Peyer's patch (tissue), 4 donors: ENCODE results near the gene AGBL4.

Source experiments
- POLR2A ChIP-seq, 2 donors: fragments of 450-650 bp; IDR thresholded peaks; one replicate each; pipeline ENCODE4 v1.5.1; 2017; ENCODE audit warnings: antibody characterized with exemption in 2 of 2, mild to moderate bottlenecking in 2 of 2, moderate library complexity in 2 of 2
- TF ChIP-seq, protein P1 (sequence below), 6 experiments: fragments of 450-650 bp in 4 of 6; fragments of 200-600 bp in 2 of 6; sonication (generic) in 1 of 6; IDR thresholded peaks; one replicate each; pipeline ENCODE4 v1.5.1; 2017 to 2019; ENCODE audit warnings: antibody characterized with exemption in 6 of 6, mild to moderate bottlenecking in 3 of 6, moderate library complexity in 1 of 6

DNA sequence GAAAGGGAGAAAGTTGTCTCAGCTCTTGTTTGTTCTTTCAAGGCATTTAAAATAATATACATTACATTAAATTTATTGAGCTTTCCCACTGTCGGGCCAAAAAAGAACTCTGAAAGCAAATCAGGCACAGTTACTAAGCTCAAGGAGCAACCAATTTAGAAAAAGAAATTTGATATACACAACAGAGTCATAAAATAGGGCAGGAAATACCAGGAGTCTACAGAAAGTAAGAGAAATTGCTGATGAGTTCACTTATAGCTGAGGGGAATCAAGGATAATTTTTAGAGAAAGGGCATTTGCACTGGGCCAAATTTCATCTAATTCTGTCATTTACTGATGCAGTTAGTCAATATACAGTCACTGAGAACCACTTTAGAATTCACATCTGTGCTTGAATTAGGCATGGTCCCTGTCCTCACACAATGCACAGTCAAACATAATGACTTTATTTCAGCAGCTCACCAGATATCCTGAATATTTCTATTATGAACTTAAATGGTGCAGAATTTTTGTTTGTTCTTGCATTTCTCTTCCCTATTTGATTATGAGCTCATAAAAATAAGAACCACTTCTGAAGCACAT, 997.4 kb downstream of the AGBL4 start:
- TF ChIP-seq, protein P1, sequence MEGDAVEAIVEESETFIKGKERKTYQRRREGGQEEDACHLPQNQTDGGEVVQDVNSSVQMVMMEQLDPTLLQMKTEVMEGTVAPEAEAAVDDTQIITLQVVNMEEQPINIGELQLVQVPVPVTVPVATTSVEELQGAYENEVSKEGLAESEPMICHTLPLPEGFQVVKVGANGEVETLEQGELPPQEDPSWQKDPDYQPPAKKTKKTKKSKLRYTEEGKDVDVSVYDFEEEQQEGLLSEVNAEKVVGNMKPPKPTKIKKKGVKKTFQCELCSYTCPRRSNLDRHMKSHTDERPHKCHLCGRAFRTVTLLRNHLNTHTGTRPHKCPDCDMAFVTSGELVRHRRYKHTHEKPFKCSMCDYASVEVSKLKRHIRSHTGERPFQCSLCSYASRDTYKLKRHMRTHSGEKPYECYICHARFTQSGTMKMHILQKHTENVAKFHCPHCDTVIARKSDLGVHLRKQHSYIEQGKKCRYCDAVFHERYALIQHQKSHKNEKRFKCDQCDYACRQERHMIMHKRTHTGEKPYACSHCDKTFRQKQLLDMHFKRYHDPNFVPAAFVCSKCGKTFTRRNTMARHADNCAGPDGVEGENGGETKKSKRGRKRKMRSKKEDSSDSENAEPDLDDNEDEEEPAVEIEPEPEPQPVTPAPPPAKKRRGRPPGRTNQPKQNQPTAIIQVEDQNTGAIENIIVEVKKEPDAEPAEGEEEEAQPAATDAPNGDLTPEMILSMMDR (IDR thresholded peaks at IDR 0.05): no peak
- no peak for TF ChIP-seq POLR2A (IDR thresholded peaks at IDR 0.05)
